Measurements from ENCODE around the gene LIN52. TPM values are rescaled to one million over a fixed set of nuclear protein-coding genes. Genes with fewer than 3 reads are reported as not detected.
A peak's percentile ranks its signal among the peaks of the same experiment; 100 is the strongest.

The LIN52 gene
- total RNA-seq, 2 experiments from 2014 or later = 13.0 to 14.7 TPM

- peaks cover 18% of the 10 kb centered on the region for H3K36me3 Mint-ChIP-seq (ENCODE audit: low read depth)
- no peak for DNase-seq
- no peaks in the 10 kb centered on the region for H3K4me1 Mint-ChIP-seq
- no peak overlapping the region for H3K4me3 Mint-ChIP-seq
- H3K27ac Mint-ChIP-seq = no peak overlapping the region
- POLR2A ChIA-PET = no interaction called here
- CTCF ChIA-PET = no interaction called here
- no peaks in the 10 kb centered on the region for H3K27me3 Mint-ChIP-seq
- H3K9me3 Mint-ChIP-seq = no peaks in the 10 kb centered on the region
Measured at GRCh38 chr14:74127634-74128033, 42.9 kb downstream of the LIN52 start.

- peaks cover 24% of the 10 kb centered on the region for H3K4me1 Mint-ChIP-seq
- H3K36me3 Mint-ChIP-seq (ENCODE audit: low read depth) = peaks cover 2% of the 10 kb centered on the region
- H3K27ac Mint-ChIP-seq = peak overlapping the region; percentile 10
- no peaks in the 10 kb centered on the region for H3K27me3 Mint-ChIP-seq
- no peak overlapping the region for H3K4me3 Mint-ChIP-seq
- DNase-seq = no peak
- CTCF ChIA-PET = no interaction called here
- POLR2A ChIA-PET = no interaction called here
- no peaks in the 10 kb centered on the region for H3K9me3 Mint-ChIP-seq
Measured at GRCh38 chr14:74133833-74134481, 49.2 kb downstream of the LIN52 start.

- Mint-ChIP-seq H3K27me3 (no peaks in the 10 kb centered on the region), H3K27ac (peak overlapping the region; percentile 10), H3K4me1 (peaks cover 24% of the 10 kb centered on the region), H3K4me3 (no peak overlapping the region), H3K9me3 (no peaks in the 10 kb centered on the region), H3K36me3 (ENCODE audit: low read depth) (peaks cover 2% of the 10 kb centered on the region)
- DNase-seq = peak; percentile 18
- ChIA-PET CTCF (no interaction called here), POLR2A (no interaction called here)
Measured at GRCh38 chr14:74134484-74134883, 49.7 kb downstream of the LIN52 start.

GRCh38 chr14:74135426-74135825 is 50.7 kb downstream of the LIN52 start:
- H3K36me3 Mint-ChIP-seq (ENCODE audit: low read depth) = peaks cover 2% of the 10 kb centered on the region
- ChIA-PET POLR2A (no interaction called here), CTCF (no interaction called here)
- H3K4me1 Mint-ChIP-seq = peaks cover 24% of the 10 kb centered on the region
- no peaks in the 10 kb centered on the region for H3K27me3 Mint-ChIP-seq
- no peak for DNase-seq
- H3K9me3 Mint-ChIP-seq = no peaks in the 10 kb centered on the region
- no peak overlapping the region for H3K4me3 Mint-ChIP-seq
- peak overlapping the region; percentile 61 for H3K27ac Mint-ChIP-seq

DNA sequence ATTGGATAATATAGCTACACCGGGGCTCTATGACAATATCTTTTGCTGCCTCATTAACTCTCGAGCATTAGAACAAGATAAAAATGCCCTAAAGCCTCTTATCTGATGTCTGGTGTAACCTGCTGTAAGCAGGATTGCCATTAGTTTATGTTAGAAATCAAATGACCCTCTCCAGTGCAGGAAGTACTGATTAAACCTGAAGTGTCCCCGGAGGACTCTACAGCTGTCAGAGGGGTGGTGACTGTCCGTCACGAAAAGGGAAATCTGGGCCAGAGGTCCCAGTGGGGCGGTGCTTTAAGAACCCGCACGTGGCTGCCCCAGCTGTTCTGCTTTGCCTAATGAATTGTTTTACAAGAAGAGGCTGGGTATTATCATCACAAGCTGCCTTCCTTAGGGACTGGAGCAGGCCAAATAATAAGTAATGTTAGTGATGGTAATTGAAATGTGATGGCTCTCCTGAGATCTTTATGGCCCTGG is 55.7 kb downstream of the LIN52 start:
- Mint-ChIP-seq H3K36me3 (ENCODE audit: low read depth) (peaks cover 10% of the 10 kb centered on the region), H3K9me3 (no peaks in the 10 kb centered on the region), H3K27me3 (no peaks in the 10 kb centered on the region), H3K4me1 (peaks cover 18% of the 10 kb centered on the region), H3K4me3 (no peak overlapping the region), H3K27ac (no peak overlapping the region)
- CTCF ChIA-PET = interaction anchor here (0.9 kb wide), 1 partner anchor 111 kb away, joined by 3 read pairs; no protein-coding TSS in a partner anchor
- POLR2A ChIA-PET = no interaction called here
- DNase-seq = no peak

GRCh38 chr14:74141703-74142102 is 56.9 kb downstream of the LIN52 start:
- Mint-ChIP-seq H3K4me3 (no peak overlapping the region), H3K27ac (no peak overlapping the region), H3K4me1 (peaks cover 18% of the 10 kb centered on the region), H3K27me3 (no peaks in the 10 kb centered on the region), H3K36me3 (ENCODE audit: low read depth) (peaks cover 16% of the 10 kb centered on the region), H3K9me3 (no peaks in the 10 kb centered on the region)
- POLR2A ChIA-PET = no interaction called here
- no peak for DNase-seq
- CTCF ChIA-PET = no interaction called here

DNA sequence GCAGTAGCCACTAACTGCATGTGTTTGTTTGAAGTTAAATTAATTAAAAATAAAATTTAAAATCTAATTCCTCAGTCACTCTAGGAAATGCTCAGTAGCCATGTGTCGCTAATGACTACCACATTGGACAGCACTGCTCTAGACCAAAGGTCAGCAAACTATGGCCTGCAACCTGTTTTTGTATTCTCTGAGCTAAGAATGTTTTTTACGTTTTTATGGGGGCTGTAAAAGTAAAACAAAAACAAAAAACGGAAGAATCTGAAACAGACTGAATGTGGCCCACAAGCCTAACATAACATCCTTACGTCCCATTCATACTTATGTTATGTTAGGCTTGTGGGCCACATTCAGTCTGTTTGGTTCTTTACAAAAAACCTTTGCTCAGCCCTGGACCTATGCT is 57.8 kb downstream of the LIN52 start:
- POLR2A ChIA-PET = no interaction called here
- Mint-ChIP-seq H3K9me3 (no peaks in the 10 kb centered on the region), H3K4me1 (peaks cover 18% of the 10 kb centered on the region), H3K36me3 (ENCODE audit: low read depth) (peaks cover 16% of the 10 kb centered on the region), H3K27me3 (no peaks in the 10 kb centered on the region), H3K4me3 (no peak overlapping the region), H3K27ac (no peak overlapping the region)
- no peak for DNase-seq
- CTCF ChIA-PET = interaction anchor here (1.1 kb wide), 1 partner anchor 11 kb away, joined by 3 read pairs; no protein-coding TSS in a partner anchor

- peak; percentile 22 for DNase-seq
- Mint-ChIP-seq H3K27ac (no peak overlapping the region), H3K9me3 (no peaks in the 10 kb centered on the region), H3K4me1 (peaks cover 18% of the 10 kb centered on the region), H3K4me3 (no peak overlapping the region), H3K27me3 (no peaks in the 10 kb centered on the region), H3K36me3 (ENCODE audit: low read depth) (peaks cover 15% of the 10 kb centered on the region)
- ChIA-PET CTCF (no interaction called here), POLR2A (no interaction called here)
Measured at GRCh38 chr14:74144789-74145188, 60.0 kb downstream of the LIN52 start.

DNA sequence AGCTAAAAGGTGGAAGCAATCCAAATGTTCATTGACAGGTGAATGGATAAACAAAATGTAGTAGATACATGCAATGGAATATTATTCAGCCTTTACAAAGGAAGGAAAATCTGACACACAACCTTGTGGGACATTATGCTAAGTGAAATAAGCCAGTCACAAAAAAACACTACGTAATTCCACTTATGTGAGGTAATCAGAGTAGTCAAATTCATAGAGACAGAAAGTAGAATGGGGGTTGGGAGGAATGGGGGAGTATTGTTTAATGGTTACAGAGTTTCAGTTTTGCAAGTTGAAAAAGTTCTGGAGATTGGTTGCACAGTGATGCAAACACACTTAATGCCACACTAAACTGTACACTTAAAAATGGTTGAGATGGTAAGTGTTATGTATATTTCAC is 62.8 kb downstream of the LIN52 start:
- ChIA-PET CTCF (no interaction called here), POLR2A (no interaction called here)
- Mint-ChIP-seq H3K36me3 (ENCODE audit: low read depth) (peaks cover 12% of the 10 kb centered on the region), H3K4me3 (no peak overlapping the region), H3K9me3 (no peaks in the 10 kb centered on the region), H3K4me1 (peaks cover 18% of the 10 kb centered on the region), H3K27me3 (no peaks in the 10 kb centered on the region), H3K27ac (no peak overlapping the region)
- DNase-seq = no peak

GRCh38 chr14:74148705-74149104 is 63.9 kb downstream of the LIN52 start:
- Mint-ChIP-seq H3K4me1 (peaks cover 17% of the 10 kb centered on the region), H3K36me3 (ENCODE audit: low read depth) (peaks cover 11% of the 10 kb centered on the region), H3K27ac (no peak overlapping the region), H3K4me3 (no peak overlapping the region), H3K27me3 (no peaks in the 10 kb centered on the region), H3K9me3 (no peaks in the 10 kb centered on the region)
- CTCF ChIA-PET = interaction anchor here (0.8 to 1.4 kb wide), 3 partner anchors 9 to 26 kb away, joined by 3 read pairs; no protein-coding TSS in a partner anchor
- POLR2A ChIA-PET = no interaction called here
- no peak for DNase-seq

DNA sequence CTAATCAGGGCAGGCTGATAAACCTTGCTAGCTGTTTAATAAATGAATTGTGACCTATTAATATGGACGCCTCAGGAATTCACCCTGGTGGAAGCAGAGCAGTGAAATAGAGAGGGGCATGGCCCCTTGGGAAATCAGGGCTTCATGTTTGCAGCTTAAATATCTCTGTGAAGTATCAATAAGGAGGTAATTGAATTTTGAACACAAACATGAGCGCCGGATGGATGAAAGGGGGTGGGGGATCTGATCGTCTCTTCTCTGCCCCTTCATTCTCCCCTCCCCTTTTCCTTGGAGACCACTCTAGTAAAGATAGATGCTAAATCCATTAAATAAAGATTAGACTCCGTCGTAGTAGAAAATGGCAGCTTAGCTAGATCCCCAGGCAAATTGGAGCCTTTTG is 70.5 kb downstream of the LIN52 start:
- ChIA-PET POLR2A (no interaction called here), CTCF (no interaction called here)
- Mint-ChIP-seq H3K27me3 (no peaks in the 10 kb centered on the region), H3K9me3 (no peaks in the 10 kb centered on the region), H3K27ac (no peak overlapping the region), H3K4me3 (no peak overlapping the region), H3K4me1 (no peaks in the 10 kb centered on the region), H3K36me3 (ENCODE audit: low read depth) (no peaks in the 10 kb centered on the region)
- DNase-seq = no peak

GRCh38 chr14:74155749-74156148 is 71.0 kb downstream of the LIN52 start:
- no peak for DNase-seq
- ChIA-PET POLR2A (no interaction called here), CTCF (no interaction called here)
- no peaks in the 10 kb centered on the region for H3K9me3 Mint-ChIP-seq
- H3K4me3 Mint-ChIP-seq = no peak overlapping the region
- no peak overlapping the region for H3K27ac Mint-ChIP-seq
- no peaks in the 10 kb centered on the region for H3K4me1 Mint-ChIP-seq
- H3K27me3 Mint-ChIP-seq = no peaks in the 10 kb centered on the region
- H3K36me3 Mint-ChIP-seq (ENCODE audit: low read depth) = no peaks in the 10 kb centered on the region

DNA sequence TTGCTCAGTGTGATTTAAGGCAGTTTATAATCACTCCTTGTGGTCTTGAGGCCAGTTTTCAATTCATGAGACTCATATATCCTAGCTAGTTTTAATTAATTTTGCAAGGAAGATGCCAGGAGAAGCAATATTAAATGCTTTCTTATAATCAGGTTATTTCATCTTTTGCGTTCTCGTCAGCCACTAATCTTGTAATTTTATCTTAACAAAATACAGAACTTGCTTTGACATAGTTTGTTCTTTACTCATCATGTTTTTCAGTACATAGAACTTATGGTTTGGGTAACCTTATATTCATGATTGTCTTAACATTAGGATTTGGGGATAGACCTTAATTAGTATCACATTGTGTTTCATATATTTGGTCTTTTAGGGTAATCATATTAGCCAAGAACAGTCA is 76.0 kb downstream of the LIN52 start:
- POLR2A ChIA-PET = no interaction called here
- no peak overlapping the region for H3K4me3 Mint-ChIP-seq
- H3K27ac Mint-ChIP-seq = no peak overlapping the region

GRCh38 chr14:74161526-74162158 is 76.9 kb downstream of the LIN52 start:
- H3K9me3 Mint-ChIP-seq = no peaks in the 10 kb centered on the region
- ChIA-PET POLR2A (no interaction called here), CTCF (interaction anchor here (0.6 to 0.7 kb wide), 3 partner anchors 14 to 890 kb away, joined by 3 to 4 read pairs (median 3); no protein-coding TSS in a partner anchor)
- H3K27ac Mint-ChIP-seq = no peak overlapping the region
- no peak overlapping the region for H3K4me3 Mint-ChIP-seq
- peaks cover under 1% of the 10 kb centered on the region for H3K36me3 Mint-ChIP-seq (ENCODE audit: low read depth)
- no peak for DNase-seq
- no peaks in the 10 kb centered on the region for H3K27me3 Mint-ChIP-seq
- H3K4me1 Mint-ChIP-seq = no peaks in the 10 kb centered on the region

More for the DNA sequence above, 76.0 kb downstream of the LIN52 start:
- no peaks in the 10 kb centered on the region for H3K36me3 Mint-ChIP-seq (ENCODE audit: low read depth)
- no peaks in the 10 kb centered on the region for H3K4me1 Mint-ChIP-seq
- H3K9me3 Mint-ChIP-seq = no peaks in the 10 kb centered on the region
- H3K27me3 Mint-ChIP-seq = no peaks in the 10 kb centered on the region
- DNase-seq = no peak
- CTCF ChIA-PET = interaction anchor here (1.3 kb wide), 1 partner anchor 12 kb away, joined by 3 read pairs; no protein-coding TSS in a partner anchor
